Measurements from ENCODE around the gene CEP57L1. TPM values are rescaled to one million over a fixed set of nuclear protein-coding genes. Genes with fewer than 3 reads are reported as not detected.

CEP57L1 gene
- total RNA-seq (2014; rRNA removed) = 19.8 and 26.4 TPM in 2 replicates
- Bru-seq, nascent RNA = percentile 57 among the genes with signal in this experiment
- percentile 50 among the genes with signal in this experiment for BruChase-seq, experiment 1, labeled RNA remaining after a 6-hour chase
- BruChase-seq, experiment 2, labeled RNA remaining after a 2-hour chase = percentile 53 among the genes with signal in this experiment
- long read RNA-seq, partial matches to known transcripts = 1 of 12 reads
- long read RNA-seq, other reads (novel, unspliced or antisense) = 10 of 12 reads

- no peaks in the 10 kb centered on the region for H4K20me1 ChIP-seq (ENCODE audit: low read length)
- H3K79me2 ChIP-seq (ENCODE audit: low read length) = peaks cover 63% of the 10 kb centered on the region
- POLR2A ChIA-PET (ENCODE audit: unreplicated experiment) = interaction anchor here (0.6 kb wide), 2 partner anchors 100 to 346 kb away, joined by 4 to 5 read pairs; partner anchors contain the start of gene SMPD2
- no peaks in the 10 kb centered on the region for H3K9me3 ChIP-seq (ENCODE audit: low read length)
- peak within 1 kb of the TSS; percentile 88 for H3K27ac ChIP-seq (ENCODE audit: low read length)
- H3K9ac ChIP-seq (ENCODE audit: low read length) = peak within 1 kb of the TSS; percentile 85
- peak within 1 kb of the TSS; percentile 95 for H2AFZ ChIP-seq (ENCODE audit: low read length)
- H3K4me2 ChIP-seq (ENCODE audit: low read length) = peak within 1 kb of the TSS; percentile 91
- TF ChIP-seq CTCF (conservative IDR thresholded peaks at IDR 0.05; ENCODE audit: low read depth, low read length) (no peak), EZH2phosphoT487 (IDR thresholded peaks at IDR 0.05; ENCODE audit: borderline replicate concordance, low read length) (no peak), EZH2 (IDR thresholded peaks at IDR 0.05; ENCODE audit: low read length, unreplicated experiment) (no peak)
- DNase-seq (peak; percentile 92), ATAC-seq (peak; percentile 66)
- CTCF ChIA-PET = interaction anchor here (0.6 to 1.4 kb wide), 2 partner anchors 288 to 565 kb away, joined by 3 to 5 read pairs; no protein-coding TSS in a partner anchor
- BruUV-seq (replicated peaks) = TSS peak; percentile 61
- no peaks in the 10 kb centered on the region for H3K9me2 ChIP-seq (replicated peaks; ENCODE audit: low read length)
- intact Hi-C loops (cut with micrococcal nuclease) = loop anchor here (2.0 kb wide), 1 partner anchor 288 kb away; the partner anchor contains the start of gene CD164
- H3K4me1 ChIP-seq (ENCODE audit: insufficient read depth, low read length) = peaks cover 13% of the 10 kb centered on the region; the same call in 1 of the 2 replicates
- H3K36me3 ChIP-seq (ENCODE audit: low read depth, low read length) = no peaks in the 10 kb centered on the region
- H3F3A ChIP-seq (ENCODE audit: low read length, unreplicated experiment) = no peaks in the 10 kb centered on the region
- no peaks in the 10 kb centered on the region for H3K27me3 ChIP-seq (ENCODE audit: low read length)
- H3K4me3 ChIP-seq (ENCODE audit: low read length) = peak within 1 kb of the TSS; percentile 91
Observed at GRCh38 chr6:109095036-109095834, at the start of gene CEP57L1. Gene CEP57L1 (plus strand): TSS chr6:109095507. CDS start chr6:109145222, 49,715 bp downstream.

- Histone ChIP-seq H3K36me3 (ENCODE audit: low read depth, low read length) (no peaks in the 10 kb centered on the region), H3K4me3 (ENCODE audit: low read length) (no peak overlapping the region), H3K9me2 (replicated peaks; ENCODE audit: low read length) (no peaks in the 10 kb centered on the region), H3K79me2 (ENCODE audit: low read length) (no peaks in the 10 kb centered on the region), H3K9me3 (ENCODE audit: low read length) (no peaks in the 10 kb centered on the region), H3K4me2 (ENCODE audit: low read length) (no peak overlapping the region), H3K27me3 (ENCODE audit: low read length) (no peaks in the 10 kb centered on the region), H3K4me1 (ENCODE audit: insufficient read depth, low read length) (no peaks in the 10 kb centered on the region), H3K9ac (ENCODE audit: low read length) (no peak overlapping the region), H4K20me1 (ENCODE audit: low read length) (no peaks in the 10 kb centered on the region), H2AFZ (ENCODE audit: low read length) (no peak overlapping the region), H3K27ac (ENCODE audit: low read length) (no peak overlapping the region), H3F3A (ENCODE audit: low read length, unreplicated experiment) (no peaks in the 10 kb centered on the region)
- CTCF ChIA-PET = no interaction called here
- intact Hi-C loops (cut with micrococcal nuclease) = no loop called here
- TF ChIP-seq EZH2phosphoT487 (IDR thresholded peaks at IDR 0.05; ENCODE audit: borderline replicate concordance, low read length) = no peak
- no peak for TF ChIP-seq EZH2 (IDR thresholded peaks at IDR 0.05; ENCODE audit: low read length, unreplicated experiment)
- TF ChIP-seq CTCF (conservative IDR thresholded peaks at IDR 0.05; ENCODE audit: low read depth, low read length) = no peak
- POLR2A ChIA-PET (ENCODE audit: unreplicated experiment) = no interaction called here
- no TSS peak for BruUV-seq (replicated peaks)
- DNase-seq (no peak), ATAC-seq (no peak)
Observed at GRCh38 chr6:109048176-109048575, 47.1 kb upstream of the CEP57L1 start.
